ENCODE results near the gene HSD17B14. TPM values are rescaled to one million over a fixed set of nuclear protein-coding genes. Genes with fewer than 3 reads are reported as not detected.

The HSD17B14 gene
- total RNA-seq, 1 donor from 2014 or later, result 24.4 TPM

Other genes starting within 250 kb of the HSD17B14 start
- gene SPACA4, start 229.7 kb downstream of the HSD17B14 start, total RNA-seq, result not detected
- gene FAM83E, start 221.4 kb downstream of the HSD17B14 start, total RNA-seq, result 12.7 TPM
- gene RPL18, start 217.3 kb downstream of the HSD17B14 start, total RNA-seq, result 1,575 TPM
- gene SPHK2, start 217.0 kb downstream of the HSD17B14 start, total RNA-seq, result 27.6 TPM
- gene DBP, start 199.1 kb downstream of the HSD17B14 start, total RNA-seq, result 12.7 TPM
- 9.6 TPM for gene CA11, start 190.3 kb downstream of the HSD17B14 start, total RNA-seq
- 1.0 TPM for gene NTN5, start 163.5 kb downstream of the HSD17B14 start, total RNA-seq
- 35.4 TPM for gene FUT2, start 140.5 kb downstream of the HSD17B14 start, total RNA-seq
- gene MAMSTR, start 116.8 kb downstream of the HSD17B14 start, total RNA-seq, result 2.2 TPM
- gene RASIP1, start 95.9 kb downstream of the HSD17B14 start, total RNA-seq, result 21.2 TPM
- 0.91 TPM for gene IZUMO1, start 89.6 kb downstream of the HSD17B14 start, total RNA-seq
- 5.0 TPM for gene FUT1, start 83.8 kb downstream of the HSD17B14 start, total RNA-seq
- not detected for gene FGF21, start 81.0 kb downstream of the HSD17B14 start, total RNA-seq
- gene BCAT2, start 25.5 kb downstream of the HSD17B14 start, total RNA-seq, result 170 TPM
- 23.0 TPM for gene PLEKHA4, start 32.1 kb upstream of the HSD17B14 start, total RNA-seq
- 56.2 TPM for gene PPP1R15A, start 35.9 kb upstream of the HSD17B14 start, total RNA-seq
- gene TULP2, start 62.3 kb upstream of the HSD17B14 start, total RNA-seq, result not detected
- gene NUCB1, start 63.8 kb upstream of the HSD17B14 start, total RNA-seq, result 232 TPM
- gene DHDH, start 97.2 kb upstream of the HSD17B14 start, total RNA-seq, result not detected
- gene BAX, start 118.4 kb upstream of the HSD17B14 start, total RNA-seq, result 79.9 TPM
- gene FTL, start 128.8 kb upstream of the HSD17B14 start, total RNA-seq, result 1,526 TPM
- gene GYS1, start 156.8 kb upstream of the HSD17B14 start, total RNA-seq, result 73.8 TPM
- gene RUVBL2, start 157.4 kb upstream of the HSD17B14 start, total RNA-seq, result 66.7 TPM
- gene LHB, start 180.6 kb upstream of the HSD17B14 start, total RNA-seq, result not detected
- not detected for gene CGB3, start 187.8 kb upstream of the HSD17B14 start, total RNA-seq
- gene CGB2, start 195.4 kb upstream of the HSD17B14 start, total RNA-seq, result not detected
- gene CGB1, start 200.4 kb upstream of the HSD17B14 start, total RNA-seq, result not detected
- 1.1 TPM for gene CGB5, start 207.4 kb upstream of the HSD17B14 start, total RNA-seq
- not detected for gene CGB8, start 212.6 kb upstream of the HSD17B14 start, total RNA-seq
- gene CGB7, start 221.3 kb upstream of the HSD17B14 start, total RNA-seq, result 3.2 TPM
- gene NTF4, start 228.3 kb upstream of the HSD17B14 start, total RNA-seq, result 20.6 TPM
- gene KCNA7, start 236.2 kb upstream of the HSD17B14 start, total RNA-seq, result not detected
- gene SNRNP70, start 249.0 kb upstream of the HSD17B14 start, total RNA-seq, result 256 TPM